Uterus (tissue), 4 donors: ENCODE measurements around the gene SAE1. TPM values are rescaled to one million over a fixed set of nuclear protein-coding genes. Genes with fewer than 3 reads are reported as not detected.

Experiments
- DNase-seq, 2 donors: peaks; one replicate each; pipeline ENCODE4 v3.0.0-alpha.2; 2019 to 2020
- H3K27ac ChIP-seq, 2 donors: fragments of 200-600 bp; sonication (generic); 1 replicate in 1 of 2; 2 replicates in 1 of 2; pipeline ENCODE4 v1.5.1; 2016 to 2018
- H3K27me3 ChIP-seq, 2 donors: fragments of 200-600 bp; sonication (generic); one replicate each; pipeline ENCODE4 v1.5.1; 2018 to 2019; ENCODE audit warnings: control low read depth in 1 of 2
- H3K36me3 ChIP-seq, 2 donors: fragments of 200-600 bp; sonication (generic); one replicate each; pipeline ENCODE4 v1.5.1; 2019; ENCODE audit warnings: control low read depth in 1 of 2
- H3K4me1 ChIP-seq, 2 donors: fragments of 200-600 bp; sonication (generic); one replicate each; pipeline ENCODE4 v1.5.1; 2018 to 2019; ENCODE audit warnings: control low read depth in 1 of 2
- H3K4me3 ChIP-seq, 2 donors: fragments of 200-600 bp; sonication (generic); 1 replicate in 1 of 2; 2 replicates in 1 of 2; pipeline ENCODE4 v1.5.1; 2018 to 2019; ENCODE audit warnings: mild to moderate bottlenecking in 1 of 2
- H3K9me3 ChIP-seq, 2 donors: fragments of 200-600 bp; sonication (generic); one replicate each; pipeline ENCODE4 v1.5.1; 2019; ENCODE audit warnings: control low read depth in 1 of 2
- POLR2A ChIP-seq, 2 donors: fragments of 450-650 bp; IDR thresholded peaks; one replicate each; pipeline ENCODE4 v1.6.1; 2016; ENCODE audit warnings: antibody characterized with exemption in 2 of 2, mild to moderate bottlenecking in 1 of 2, moderate library complexity in 1 of 2
- intact Hi-C: fragments of 100-400 bp; cut with DNase I; formaldehyde crosslinking; loops from one replicate; pipeline ENCODE4 v1.15.1; 2023; ENCODE audit warnings: low total_unique reads
- total RNA-seq, 4 donors: library from RNA; depleted of rRNA in 3 of 4; stranded (reverse); fragments of >200 nt in 3 of 4; gene quantifications; one replicate each; pipeline versions ENCODE4 v1.1.0 to v1.2.4, GENCODE V29; 2014 to 2023
- TF ChIP-seq, protein P1 (sequence below), 4 experiments: fragments of 200-600 bp in 2 of 4; fragments of 450-650 bp in 2 of 4; sonication (generic) in 2 of 4; IDR thresholded peaks; one replicate each; pipeline ENCODE4 v1.5.1; 2016 to 2019; ENCODE audit warnings: antibody characterized with exemption in 4 of 4, mild to moderate bottlenecking in 2 of 4, moderate library complexity in 1 of 4
- donor health status: DM: yes; HTN: yes; CAD: no.

The SAE1 gene
- total RNA-seq, 4 donors from 2014 or later, result 17.6 to 144 (median 45.6) TPM

DNA sequence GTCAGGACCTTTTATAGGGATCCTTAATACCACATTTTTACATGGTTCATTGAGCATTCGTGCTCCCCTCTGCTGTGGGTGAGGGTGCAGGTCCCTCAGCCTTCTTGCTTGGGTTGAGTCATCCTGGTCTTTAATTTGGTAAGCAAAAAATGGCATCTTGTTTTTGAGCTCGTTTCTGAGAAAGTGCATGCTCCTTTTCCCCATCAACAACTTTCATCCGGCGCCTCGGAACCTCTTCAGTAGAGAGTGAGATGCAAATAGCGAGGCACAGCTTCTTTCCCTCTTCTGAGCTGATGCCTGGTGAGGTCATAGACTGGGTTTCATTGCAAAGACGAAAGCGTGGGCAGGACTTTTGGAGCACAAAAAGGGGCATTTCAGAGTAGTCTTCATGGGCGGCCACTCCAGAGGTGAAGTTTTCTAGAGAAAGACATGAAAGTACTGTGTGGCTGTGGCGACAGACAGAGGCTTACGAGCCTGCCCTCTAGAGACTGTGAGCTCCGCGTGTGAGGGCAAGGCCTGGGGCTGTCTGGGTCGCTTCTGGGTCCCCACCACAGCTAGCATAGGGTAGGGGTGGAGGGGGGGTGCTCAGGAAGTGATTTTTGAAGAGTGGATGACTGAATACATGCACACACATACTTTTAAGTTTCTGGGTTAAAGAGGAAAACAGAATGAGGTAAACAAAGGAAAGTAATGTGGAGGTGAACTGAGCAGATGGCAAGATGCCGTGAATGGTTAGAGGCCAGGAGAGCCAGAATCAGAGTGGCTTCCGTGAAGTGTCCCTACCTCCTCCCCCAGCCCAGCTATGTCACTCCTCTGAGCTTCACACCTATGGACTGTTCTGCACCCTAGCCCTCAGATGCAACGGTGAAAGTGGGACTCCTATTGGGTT is 56.1 kb downstream of the SAE1 start:
- Histone ChIP-seq H3K4me1 (peaks cover 0 to 10% of the 10 kb centered on the region in 2 donors), H3K4me3 (no peak overlapping the region), H3K27ac (no peak overlapping the region), H3K9me3 (no peaks in the 10 kb centered on the region), H3K36me3 (no peaks in the 10 kb centered on the region), H3K27me3 (no peaks in the 10 kb centered on the region)
- TF ChIP-seq, protein P1, sequence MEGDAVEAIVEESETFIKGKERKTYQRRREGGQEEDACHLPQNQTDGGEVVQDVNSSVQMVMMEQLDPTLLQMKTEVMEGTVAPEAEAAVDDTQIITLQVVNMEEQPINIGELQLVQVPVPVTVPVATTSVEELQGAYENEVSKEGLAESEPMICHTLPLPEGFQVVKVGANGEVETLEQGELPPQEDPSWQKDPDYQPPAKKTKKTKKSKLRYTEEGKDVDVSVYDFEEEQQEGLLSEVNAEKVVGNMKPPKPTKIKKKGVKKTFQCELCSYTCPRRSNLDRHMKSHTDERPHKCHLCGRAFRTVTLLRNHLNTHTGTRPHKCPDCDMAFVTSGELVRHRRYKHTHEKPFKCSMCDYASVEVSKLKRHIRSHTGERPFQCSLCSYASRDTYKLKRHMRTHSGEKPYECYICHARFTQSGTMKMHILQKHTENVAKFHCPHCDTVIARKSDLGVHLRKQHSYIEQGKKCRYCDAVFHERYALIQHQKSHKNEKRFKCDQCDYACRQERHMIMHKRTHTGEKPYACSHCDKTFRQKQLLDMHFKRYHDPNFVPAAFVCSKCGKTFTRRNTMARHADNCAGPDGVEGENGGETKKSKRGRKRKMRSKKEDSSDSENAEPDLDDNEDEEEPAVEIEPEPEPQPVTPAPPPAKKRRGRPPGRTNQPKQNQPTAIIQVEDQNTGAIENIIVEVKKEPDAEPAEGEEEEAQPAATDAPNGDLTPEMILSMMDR (IDR thresholded peaks at IDR 0.05), result no peak
- no peak for TF ChIP-seq POLR2A (IDR thresholded peaks at IDR 0.05)
- no peak for DNase-seq
- intact Hi-C loops, result no loop called here

DNA sequence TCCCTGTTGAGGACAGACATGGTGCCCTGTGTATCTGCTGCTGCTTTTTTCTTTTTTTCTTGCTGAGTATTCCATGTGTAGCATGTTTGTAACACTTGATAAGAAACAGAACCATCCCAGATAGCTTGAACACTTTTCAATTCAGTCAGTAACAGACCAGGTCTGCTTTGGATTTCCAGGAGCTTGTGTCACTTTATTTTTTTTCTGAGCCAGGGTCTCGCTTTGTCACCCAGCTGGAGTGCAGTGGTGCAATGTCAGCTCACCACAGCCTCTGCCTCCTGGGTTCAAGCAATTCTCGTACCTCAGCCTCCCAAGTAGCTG is 56.7 kb downstream of the SAE1 start:
- H3K36me3 ChIP-seq, result no peaks in the 10 kb centered on the region
- H3K27me3 ChIP-seq, result no peaks in the 10 kb centered on the region
- peaks cover 0 to 10% of the 10 kb centered on the region in 2 donors for H3K4me1 ChIP-seq
- no peak for TF ChIP-seq POLR2A (IDR thresholded peaks at IDR 0.05)
- TF ChIP-seq, protein P1 (IDR thresholded peaks at IDR 0.05), result no peak
- H3K27ac ChIP-seq, result no peak overlapping the region
- H3K4me3 ChIP-seq, result no peak overlapping the region
- DNase-seq, result no peak
- H3K9me3 ChIP-seq, result no peaks in the 10 kb centered on the region
- intact Hi-C loops, result no loop called here

DNA sequence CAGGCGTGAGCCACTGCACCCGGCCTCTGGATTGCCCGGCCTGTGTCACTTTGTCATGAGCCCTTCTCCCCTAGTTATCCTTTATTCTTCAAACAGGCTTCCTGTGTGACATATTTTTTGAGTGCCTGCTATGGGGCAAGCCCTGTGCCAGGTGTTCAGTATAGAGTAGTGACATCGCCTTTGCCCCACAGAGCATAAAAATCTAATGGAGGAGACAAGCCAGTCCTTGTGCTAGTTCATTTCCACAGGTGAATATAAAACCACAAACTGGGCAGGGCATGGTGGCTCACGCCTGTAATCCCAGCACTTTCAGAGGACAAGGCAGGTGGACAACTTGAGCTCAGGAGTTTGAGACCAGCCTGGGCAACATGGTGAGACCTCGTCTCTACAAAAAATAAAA is 57.2 kb downstream of the SAE1 start:
- Histone ChIP-seq H3K36me3 (no peaks in the 10 kb centered on the region), H3K4me1 (peaks cover 0 to 10% of the 10 kb centered on the region in 2 donors), H3K27ac (no peak overlapping the region), H3K9me3 (no peaks in the 10 kb centered on the region), H3K4me3 (no peak overlapping the region), H3K27me3 (no peaks in the 10 kb centered on the region)
- no peak for TF ChIP-seq POLR2A (IDR thresholded peaks at IDR 0.05)
- TF ChIP-seq, protein P1 (IDR thresholded peaks at IDR 0.05), result no peak
- intact Hi-C loops, result no loop called here
- no peak for DNase-seq

DNA sequence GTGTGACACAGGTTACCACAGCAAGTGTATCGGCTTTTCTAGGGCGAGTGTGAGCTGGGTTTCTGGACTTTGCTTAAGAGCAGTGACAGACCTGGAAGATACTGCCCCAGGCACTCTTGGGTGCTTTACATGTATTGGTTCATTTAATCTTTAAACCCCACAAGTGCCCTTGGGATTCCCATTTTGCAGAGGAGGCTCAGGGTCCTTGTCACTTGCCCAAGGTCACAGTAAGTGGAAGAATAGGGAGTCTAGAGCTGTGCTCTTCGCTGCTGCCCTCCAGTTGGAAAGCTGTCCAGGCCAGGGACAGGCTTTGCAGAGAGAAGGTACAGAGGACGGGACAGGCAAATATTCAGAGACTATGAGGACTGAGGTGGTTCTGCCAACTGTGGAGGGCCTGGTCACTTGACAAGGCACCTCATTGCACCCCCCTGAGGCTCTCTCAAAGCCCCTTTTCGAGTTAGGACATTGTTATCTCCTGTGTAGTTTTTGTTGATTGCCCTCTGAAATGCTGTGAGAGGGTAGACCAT is 57.9 kb downstream of the SAE1 start:
- no peaks in the 10 kb centered on the region for H3K27me3 ChIP-seq
- H3K27ac ChIP-seq, result peak overlapping the region; percentile 70 to 85
- no peaks in the 10 kb centered on the region for H3K36me3 ChIP-seq
- peaks cover 0 to 10% of the 10 kb centered on the region in 2 donors for H3K4me1 ChIP-seq
- TF ChIP-seq, protein P1 (IDR thresholded peaks at IDR 0.05), result no peak
- TF ChIP-seq POLR2A (IDR thresholded peaks at IDR 0.05), result no peak
- intact Hi-C loops, result no loop called here
- no peak overlapping the region for H3K4me3 ChIP-seq
- H3K9me3 ChIP-seq, result no peaks in the 10 kb centered on the region
- no peak for DNase-seq

- no peaks in the 10 kb centered on the region for H3K27me3 ChIP-seq
- H3K4me1 ChIP-seq, result peaks cover 0 to 10% of the 10 kb centered on the region in 2 donors
- intact Hi-C loops, result no loop called here
- H3K36me3 ChIP-seq, result no peaks in the 10 kb centered on the region
- H3K4me3 ChIP-seq, result peak overlapping the region in 1 of 2 donors; percentile 16
- no peaks in the 10 kb centered on the region for H3K9me3 ChIP-seq
- peak overlapping the region; percentile 70 to 85 for H3K27ac ChIP-seq
- DNase-seq, result peak; percentile 47 to 52
- no peak for TF ChIP-seq POLR2A (IDR thresholded peaks at IDR 0.05)
- TF ChIP-seq, protein P1 (IDR thresholded peaks at IDR 0.05), result no peak
Observed at GRCh38 chr19:47190167-47190727, 59.6 kb downstream of the SAE1 start.
